Stimulated activated CD8-positive, alpha-beta memory T cell treated with anti-CD3 and anti-CD28 coated beads, Interleukin-15, amount 100 ng/mL, for 24 hours (primary cell): ENCODE data around the gene PTCD3.

Experiments
- DNase-seq: peaks from one replicate; pipeline ENCODE4 v3.0.0-alpha.2; 2020; ENCODE audit warnings: low read depth

Gene PTCD3

GRCh38 chr2:86082756-86083155 is 23.3 kb upstream of the PTCD3 start:
- no peak for DNase-seq

GRCh38 chr2:86087936-86088850 is 17.8 kb upstream of the PTCD3 start:
- DNase-seq: no peak

GRCh38 chr2:86094229-86094628 is 11.8 kb upstream of the PTCD3 start:
- DNase-seq: no peak

GRCh38 chr2:86097114-86097896 is 8.7 kb upstream of the PTCD3 start:
- no peak for DNase-seq

GRCh38 chr2:86097913-86098312 is 8.1 kb upstream of the PTCD3 start:
- no peak for DNase-seq

GRCh38 chr2:86102157-86102556 is 3.9 kb upstream of the PTCD3 start:
- no peak for DNase-seq

- peak; percentile 52 for DNase-seq
These were observed 625 bp upstream of the PTCD3 start, which contains the start of gene POLR1A for GRCh38 chr2:86105252-86105968. Gene POLR1A, minus strand, starts transcription at chr2:86105886. Its CDS starts 110 bp downstream, at chr2:86105776.

- no peak for DNase-seq
These were observed 996 bp downstream of the PTCD3 start for GRCh38 chr2:86107031-86107430.

GRCh38 chr2:86118130-86118529 is 12.1 kb downstream of the PTCD3 start:
- no peak for DNase-seq

- DNase-seq: no peak
These were observed 17.4 kb downstream of the PTCD3 start for GRCh38 chr2:86123328-86123925.

GRCh38 chr2:86124683-86125082 is 18.6 kb downstream of the PTCD3 start:
- no peak for DNase-seq

GRCh38 chr2:86134709-86135108 is 28.7 kb downstream of the PTCD3 start:
- DNase-seq: no peak

- no peak for DNase-seq
These were observed 29.6 kb downstream of the PTCD3 start for GRCh38 chr2:86135653-86136052.

- DNase-seq: no peak
These were observed 30.1 kb downstream of the PTCD3 start for GRCh38 chr2:86136141-86136540.

GRCh38 chr2:86138736-86139625 is 32.9 kb downstream of the PTCD3 start:
- DNase-seq: no peak

GRCh38 chr2:86139981-86140380 is 33.9 kb downstream of the PTCD3 start:
- DNase-seq: no peak

GRCh38 chr2:86140969-86141392 is 34.9 kb downstream of the PTCD3 start:
- DNase-seq: no peak

GRCh38 chr2:86142436-86143257 is 36.6 kb downstream of the PTCD3 start:
- DNase-seq: no peak

GRCh38 chr2:86143307-86143706 is 37.3 kb downstream of the PTCD3 start:
- no peak for DNase-seq
